DOHH2 (cell line): ENCODE results near the gene ARF6.

Source experiments
- CTCF ChIP-seq: fragments of 200-600 bp; sonication (generic); IDR thresholded peaks from one replicate; pipeline ENCODE4 v1.5.1; 2014; ENCODE audit warnings: antibody characterized with exemption, mild to moderate bottlenecking, low read depth, low read length; ENCODE audit not compliant: poor library complexity, severe bottlenecking
- EZH2phosphoT487 ChIP-seq: fragments of 200-600 bp; sonication (generic); IDR thresholded peaks from 2 replicates; pipeline ENCODE4 v1.6.1; 2017; ENCODE audit warnings: borderline replicate concordance, mild to moderate bottlenecking, antibody characterized with exemption, low read length, moderate library complexity, mixed read lengths

GRCh38 chr14:49940808-49941421 lies 48.0 kb downstream of the ARF6 start:
- no peak for TF ChIP-seq CTCF
- no peak for TF ChIP-seq EZH2phosphoT487
